Adipose tissue (tissue), 3 donors: ENCODE results near the gene ELOVL3. TPM values are rescaled to one million over a fixed set of nuclear protein-coding genes. Genes with fewer than 3 reads are reported as not detected.
"Not testable (repeated sequence)": the region's sequence is repeated elsewhere in the genome, so short reads cannot be mapped to it uniquely, and the experiment has no call there.

Experiments
- H3K27ac ChIP-seq: one replicate; pipeline ENCODE4 v1.5.1; 2013; ENCODE audit warnings: low read depth, low read length
- WGBS, 3 donors: extraction: QIAGEN DNeasy Blood & Tissue Kit; methylation state at CpG; one replicate each; pipeline ENCODE4 v1.1.7; 2013; 5-methylcytosine and 5-hydroxymethylcytosine counted together
- polyA plus RNA-seq, 3 donors: library from polyadenylated mRNA; stranded (reverse); fragments of 200-250 nt; gene quantifications; one replicate each; pipeline ENCODE4 v1.2.3, GENCODE V29; 2013
- donor health status: healthy with polysubstance abuse.
- donor health status: Bipolar disorder and iron deficiency.
- donor health status: healthy.

The ELOVL3 gene, protein sequence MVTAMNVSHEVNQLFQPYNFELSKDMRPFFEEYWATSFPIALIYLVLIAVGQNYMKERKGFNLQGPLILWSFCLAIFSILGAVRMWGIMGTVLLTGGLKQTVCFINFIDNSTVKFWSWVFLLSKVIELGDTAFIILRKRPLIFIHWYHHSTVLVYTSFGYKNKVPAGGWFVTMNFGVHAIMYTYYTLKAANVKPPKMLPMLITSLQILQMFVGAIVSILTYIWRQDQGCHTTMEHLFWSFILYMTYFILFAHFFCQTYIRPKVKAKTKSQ
- 10 to 100 TPM in 1 of 3 donors, 1 to 10 TPM in 2; 1.0 to 12.2 (median 1.5) TPM for polyA plus RNA-seq

- WGBS, 3 donors: 4 to 5% (median 4%) methylated on average over 47 of the region's 47 CpGs
- H3K27ac ChIP-seq: no peak within 1 kb of the TSS
Measured at GRCh38 chr10:102225646-102226541, at the start of gene ELOVL3. TSS of gene ELOVL3 (plus strand) at chr10:102226299. CDS start at chr10:102226549, 250 bp downstream.

- H3K27ac ChIP-seq: no peak overlapping the region
- 79 to 81% (median 81%) methylated on average over 2 of the region's 2 CpGs for WGBS, 3 donors
Measured at GRCh38 chr10:102184606-102185005, 41.5 kb upstream of the ELOVL3 start.

GRCh38 chr10:102185272-102185671 is 40.8 kb upstream of the ELOVL3 start:
- H3K27ac ChIP-seq: no peak overlapping the region
- 64 to 69% (median 66%) methylated on average over 2 of the region's 2 CpGs for WGBS, 3 donors

DNA sequence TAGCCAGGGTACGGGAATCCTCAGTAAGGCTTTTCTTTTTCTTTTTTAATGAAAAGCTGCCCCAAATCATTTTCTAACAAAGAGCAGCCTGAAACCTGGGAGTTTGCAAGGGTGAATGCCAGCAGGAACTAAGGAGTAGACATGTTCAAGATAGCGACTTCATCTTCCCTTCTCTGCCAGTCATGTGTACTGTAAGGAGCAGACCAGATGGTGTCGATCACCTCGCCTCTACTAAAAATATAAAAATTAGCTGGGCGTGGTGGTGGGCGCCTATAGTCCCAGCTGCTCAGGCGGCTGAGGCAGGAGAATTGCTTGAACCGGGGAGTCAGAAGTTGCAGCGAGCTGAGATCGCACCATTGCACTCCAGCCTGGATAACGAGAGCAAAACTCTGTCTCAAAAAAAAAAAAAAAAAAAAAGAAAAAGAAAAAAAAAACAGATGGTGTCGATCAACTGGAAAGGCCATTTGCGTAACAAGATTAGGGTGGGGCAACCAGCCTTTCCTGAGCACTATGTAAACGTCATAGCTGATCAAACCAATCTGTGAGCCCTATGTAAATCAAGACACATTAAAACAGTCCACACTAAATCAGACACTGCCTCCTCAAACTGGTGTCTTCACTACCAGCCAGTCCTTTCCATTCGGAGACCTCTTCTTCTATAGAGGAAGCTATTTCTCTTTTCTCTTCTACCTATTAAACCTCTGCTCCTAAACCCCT is 40.1 kb upstream of the ELOVL3 start:
- H3K27ac ChIP-seq: no peak overlapping the region
- 71 to 87% (median 81%) methylated on average over 15 of the region's 15 CpGs for WGBS, 3 donors

DNA sequence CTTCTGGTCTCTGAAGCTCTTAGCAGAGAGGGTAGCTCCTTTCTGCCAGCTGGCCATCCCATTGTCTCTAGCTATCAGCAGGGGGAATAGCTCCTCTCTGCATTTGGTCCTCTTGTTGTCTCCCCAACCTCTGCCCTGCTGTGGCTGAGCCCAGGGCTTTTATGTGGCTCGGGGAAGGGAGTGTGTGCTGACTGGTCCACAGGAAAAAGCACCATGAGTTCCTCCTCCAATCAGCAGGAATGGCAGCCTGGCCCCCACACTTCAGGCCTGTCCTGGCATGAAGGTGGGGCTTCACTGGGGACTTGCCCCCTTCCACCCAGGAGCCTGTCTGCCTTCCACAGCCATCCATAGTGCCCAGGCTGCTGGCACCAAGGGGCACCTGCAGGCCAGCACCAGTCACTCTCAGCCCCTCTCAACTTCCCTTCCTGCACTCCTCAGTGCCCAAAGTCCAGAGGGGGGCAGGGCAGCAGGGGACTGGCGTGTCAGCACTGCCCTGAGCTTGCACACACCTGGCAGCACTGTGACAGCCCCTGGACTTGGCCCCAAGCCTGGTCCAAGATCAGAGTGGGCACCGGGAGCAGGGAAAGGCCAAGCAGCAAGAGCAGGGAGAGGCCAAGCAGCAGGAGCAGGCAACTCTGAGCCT is 37.7 kb upstream of the ELOVL3 start:
- WGBS, 3 donors: 64 to 78% (median 67%) methylated on average over 2 to 3 of the region's 3 CpGs
- H3K27ac ChIP-seq: no peak overlapping the region

- not testable (repeated sequence) for H3K27ac ChIP-seq
- 70 to 80% (median 77%) methylated on average over 7 of the region's 7 CpGs for WGBS, 3 donors
Measured at GRCh38 chr10:102188941-102189898, 36.9 kb upstream of the ELOVL3 start.

DNA sequence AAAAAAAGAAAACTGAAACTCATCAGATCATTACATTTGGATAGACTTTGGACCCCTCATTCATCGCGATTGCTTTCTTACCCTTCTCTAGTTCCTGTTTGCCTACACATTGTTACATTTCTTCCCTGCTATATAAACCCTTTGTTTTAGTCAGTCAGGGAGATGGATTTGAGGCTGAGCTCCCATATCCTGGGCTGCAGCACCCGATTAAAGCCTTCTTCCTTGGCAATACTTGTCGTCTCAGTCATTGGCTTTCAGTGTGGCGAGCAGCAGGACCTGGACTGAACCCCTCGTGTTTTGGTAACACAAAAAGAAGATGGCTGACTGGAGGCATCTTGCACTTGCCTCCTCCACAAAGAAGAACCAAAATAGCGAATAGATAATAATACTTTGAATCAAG is 34.1 kb upstream of the ELOVL3 start:
- 72 to 83% (median 81%) methylated on average over 7 of the region's 7 CpGs for WGBS, 3 donors
- no peak overlapping the region for H3K27ac ChIP-seq

DNA sequence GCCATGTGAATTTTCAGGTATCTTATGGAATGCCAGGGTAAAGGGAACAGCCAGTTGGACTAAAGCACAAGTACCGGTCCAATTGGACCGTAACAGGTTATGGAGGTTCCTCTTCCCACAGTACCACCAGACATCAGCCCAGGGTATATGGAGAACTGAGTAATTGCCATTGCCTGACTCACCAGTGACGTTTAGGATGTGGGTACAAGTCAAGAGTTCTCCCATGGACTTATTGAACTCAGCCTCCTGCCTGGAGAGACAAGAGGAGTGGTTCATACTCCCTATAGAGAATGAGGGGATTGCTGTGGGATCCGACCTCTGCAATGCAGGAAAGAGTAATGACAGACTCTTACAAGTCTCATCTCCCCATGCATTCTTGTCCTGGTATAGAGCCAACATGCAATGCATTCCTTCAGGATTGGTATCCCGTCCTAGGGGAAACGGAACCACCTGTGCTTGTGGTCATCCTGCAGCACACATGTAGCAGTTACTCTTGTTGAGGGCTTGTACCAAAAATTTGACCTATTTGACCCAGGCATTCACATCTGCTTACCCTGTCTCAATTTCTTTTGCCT is 30.7 kb upstream of the ELOVL3 start:
- 77 to 80% (median 78%) methylated on average over 6 of the region's 6 CpGs for WGBS, 3 donors
- no peak overlapping the region for H3K27ac ChIP-seq

- 70 to 74% (median 72%) methylated on average over 2 of the region's 2 CpGs for WGBS, 3 donors
Measured at GRCh38 chr10:102196893-102197292, 29.2 kb upstream of the ELOVL3 start.

GRCh38 chr10:102198027-102198426 is 28.1 kb upstream of the ELOVL3 start:
- WGBS, 3 donors: 70 to 82% (median 79%) methylated on average over 2 of the region's 2 CpGs
- H3K27ac ChIP-seq: no peak overlapping the region

More at GRCh38 chr10:102196893-102197292, 29.2 kb upstream of the ELOVL3 start:
- H3K27ac ChIP-seq: no peak overlapping the region

GRCh38 chr10:102200751-102201640 is 25.1 kb upstream of the ELOVL3 start:
- WGBS, 3 donors: 91 to 94% (median 93%) methylated on average over 32 to 34 of the region's 34 CpGs
- no peak overlapping the region for H3K27ac ChIP-seq

DNA sequence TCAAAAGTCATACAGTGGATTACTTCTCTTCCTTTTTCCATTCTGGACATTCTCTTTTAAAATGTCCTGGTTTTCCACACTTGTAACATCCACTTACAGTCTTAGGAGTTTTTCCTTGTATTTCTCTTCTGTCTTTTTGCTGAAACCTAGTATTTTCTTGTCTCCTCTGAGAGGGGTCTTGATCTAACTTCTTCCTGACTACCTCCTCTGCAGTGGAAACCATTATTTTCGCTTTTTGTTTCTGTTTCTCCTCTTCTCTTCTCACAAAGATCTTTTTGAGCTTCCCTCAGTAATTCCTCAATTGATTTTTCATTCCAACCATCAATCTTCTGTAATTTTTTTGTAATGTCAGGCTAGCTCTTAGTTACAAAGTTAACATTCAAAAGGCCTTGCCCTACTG is 23.7 kb upstream of the ELOVL3 start:
- WGBS, 3 donors: 72 to 91% (median 87%) methylated on average over 1 of the region's 1 CpG
- H3K27ac ChIP-seq: no peak overlapping the region

GRCh38 chr10:102208311-102209035 is 17.6 kb upstream of the ELOVL3 start:
- H3K27ac ChIP-seq: no peak overlapping the region
- 31 to 46% (median 42%) methylated on average over 5 of the region's 5 CpGs for WGBS, 3 donors

GRCh38 chr10:102211615-102212299 is 14.3 kb upstream of the ELOVL3 start:
- H3K27ac ChIP-seq: no peak overlapping the region
- WGBS, 3 donors: 69 to 88% (median 78%) methylated on average over 3 of the region's 3 CpGs

GRCh38 chr10:102213599-102213998 is 12.5 kb upstream of the ELOVL3 start:
- 64 to 73% (median 68%) methylated on average over 4 of the region's 4 CpGs for WGBS, 3 donors

More at GRCh38 chr10:102213599-102213998, 12.5 kb upstream of the ELOVL3 start:
- H3K27ac ChIP-seq: not testable (repeated sequence)
